Breast epithelium (tissue), 3 donors: ENCODE measurements around the gene LSG1.

Experiments
- POLR2A ChIP-seq: fragments of 450-650 bp; IDR thresholded peaks from one replicate; pipeline ENCODE4 v1.6.1; 2016; ENCODE audit warnings: antibody characterized with exemption, mild to moderate bottlenecking, moderate library complexity
- TF ChIP-seq, protein P1 (sequence below), 3 donors: fragments of 450-650 bp; IDR thresholded peaks; one replicate each; pipeline ENCODE4 v1.5.1; 2016 to 2017; ENCODE audit warnings: antibody characterized with exemption in 3 of 3, mild to moderate bottlenecking in 3 of 3, moderate library complexity in 3 of 3

- no peak for TF ChIP-seq POLR2A
- TF ChIP-seq, protein P1, sequence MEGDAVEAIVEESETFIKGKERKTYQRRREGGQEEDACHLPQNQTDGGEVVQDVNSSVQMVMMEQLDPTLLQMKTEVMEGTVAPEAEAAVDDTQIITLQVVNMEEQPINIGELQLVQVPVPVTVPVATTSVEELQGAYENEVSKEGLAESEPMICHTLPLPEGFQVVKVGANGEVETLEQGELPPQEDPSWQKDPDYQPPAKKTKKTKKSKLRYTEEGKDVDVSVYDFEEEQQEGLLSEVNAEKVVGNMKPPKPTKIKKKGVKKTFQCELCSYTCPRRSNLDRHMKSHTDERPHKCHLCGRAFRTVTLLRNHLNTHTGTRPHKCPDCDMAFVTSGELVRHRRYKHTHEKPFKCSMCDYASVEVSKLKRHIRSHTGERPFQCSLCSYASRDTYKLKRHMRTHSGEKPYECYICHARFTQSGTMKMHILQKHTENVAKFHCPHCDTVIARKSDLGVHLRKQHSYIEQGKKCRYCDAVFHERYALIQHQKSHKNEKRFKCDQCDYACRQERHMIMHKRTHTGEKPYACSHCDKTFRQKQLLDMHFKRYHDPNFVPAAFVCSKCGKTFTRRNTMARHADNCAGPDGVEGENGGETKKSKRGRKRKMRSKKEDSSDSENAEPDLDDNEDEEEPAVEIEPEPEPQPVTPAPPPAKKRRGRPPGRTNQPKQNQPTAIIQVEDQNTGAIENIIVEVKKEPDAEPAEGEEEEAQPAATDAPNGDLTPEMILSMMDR (IDR thresholded peaks at IDR 0.05), result no peak
These were observed 32.9 kb downstream of the LSG1 start for GRCh38 chr3:194638991-194639605.
